HG03280 (cell line): ENCODE results near the gene TSHZ2.
"Not testable (repeated sequence)": the region's sequence is repeated elsewhere in the genome, so short reads cannot be mapped to it uniquely, and the experiment has no call there.

Experiments used
- ATAC-seq: cut with Tn5 transposase; IDR thresholded peaks from one replicate; pipeline ENCODE4 v1.9.1; 2021; ENCODE audit warnings: mild to moderate bottlenecking, moderate library complexity; ENCODE audit not compliant: unreplicated experiment

Gene TSHZ2

DNA sequence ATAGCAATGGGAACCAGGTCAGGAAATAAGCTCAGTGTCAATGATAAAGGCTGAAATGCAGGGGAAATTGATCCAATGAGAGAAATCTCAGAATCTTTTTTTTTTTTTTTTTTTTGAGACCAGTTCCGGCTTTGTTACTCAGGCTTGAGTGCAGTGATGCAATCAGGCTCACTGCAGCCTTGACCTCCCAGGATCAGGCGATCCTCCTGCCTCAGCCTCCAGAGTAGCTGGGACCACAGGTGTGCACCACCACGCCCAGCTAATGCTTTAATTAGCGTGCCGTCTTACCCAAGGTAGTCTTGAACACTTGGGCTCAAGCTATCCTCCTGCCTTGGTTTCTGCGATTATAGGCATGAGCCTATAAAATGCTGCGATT, 325.0 kb downstream of the TSHZ2 start:
- ATAC-seq = no peak

DNA sequence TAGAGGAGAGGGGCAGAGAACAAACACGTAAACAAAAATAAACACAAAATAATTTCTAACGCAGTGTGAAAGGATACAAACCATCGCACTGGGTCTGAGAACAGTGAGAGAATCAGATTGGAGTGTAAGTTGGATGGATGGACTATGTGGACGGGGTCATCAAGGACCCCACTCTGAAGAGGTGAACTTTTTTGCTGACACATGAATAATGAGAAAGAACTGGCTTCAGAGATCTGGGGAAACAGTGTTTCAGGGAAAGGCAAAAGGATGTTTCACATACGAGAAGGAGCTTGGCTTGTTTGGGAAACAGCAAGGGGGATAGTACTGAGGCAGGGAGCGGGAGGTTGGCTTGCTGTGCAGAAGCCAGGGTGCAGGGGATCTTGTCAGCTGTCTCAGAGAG, 326.1 kb downstream of the TSHZ2 start:
- ATAC-seq = no peak

DNA sequence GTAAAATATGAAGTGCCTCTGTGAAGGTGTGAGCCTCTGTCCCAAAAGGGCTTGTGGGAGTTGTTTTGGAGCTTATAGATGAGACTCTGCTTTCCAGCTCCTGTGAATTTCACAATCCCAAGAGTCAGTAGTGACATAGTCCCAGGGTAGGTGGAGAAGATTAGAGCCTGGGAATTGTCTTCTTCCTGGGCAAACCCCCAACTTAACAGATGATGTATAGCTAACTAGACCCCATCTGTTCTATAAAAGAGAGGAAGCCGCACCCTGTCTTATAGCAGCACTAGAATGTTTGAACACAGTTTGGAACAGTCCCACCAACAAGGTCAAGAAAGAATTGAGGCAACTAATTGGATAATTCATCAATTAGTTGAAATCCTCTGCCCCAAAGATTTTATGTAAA, 326.8 kb downstream of the TSHZ2 start:
- ATAC-seq = no peak

DNA sequence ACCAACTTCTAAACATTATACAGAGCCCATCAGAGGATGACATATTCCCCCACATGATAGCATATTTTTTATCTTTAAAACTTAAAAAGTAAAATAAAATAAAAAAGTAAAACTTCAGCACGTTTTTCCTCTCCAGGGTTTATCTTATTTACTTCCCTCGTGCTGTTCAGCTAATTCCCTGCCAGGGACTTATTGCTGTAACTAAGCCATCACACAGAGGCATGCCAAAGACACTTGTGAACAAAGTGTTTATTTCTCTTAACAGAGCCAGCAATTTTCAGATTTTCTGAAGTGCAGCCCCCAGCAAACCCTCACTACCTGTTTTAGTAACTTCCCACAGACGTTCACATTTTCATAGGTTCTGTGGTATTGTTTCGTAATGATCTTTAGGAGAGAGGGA, 327.7 kb downstream of the TSHZ2 start:
- ATAC-seq = no peak

DNA sequence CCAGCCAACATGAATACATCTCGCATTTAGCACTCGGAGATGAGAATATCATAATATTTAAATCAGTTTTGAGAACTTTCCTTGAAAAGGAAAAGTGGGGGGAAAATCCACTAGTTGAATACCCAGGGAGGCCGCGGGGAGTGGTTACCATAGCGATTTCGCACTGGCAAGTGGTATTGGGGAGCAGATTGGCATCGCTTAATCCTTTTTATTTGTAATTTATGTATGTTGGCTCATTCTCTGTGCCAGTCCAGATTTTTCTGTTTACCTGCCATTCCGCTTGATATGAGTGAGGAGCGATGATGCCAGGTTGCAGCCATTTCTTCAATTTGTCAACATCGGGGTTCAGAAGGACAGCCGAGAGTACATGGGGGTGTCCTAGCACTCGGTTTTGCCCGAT, 329.7 kb downstream of the TSHZ2 start:
- ATAC-seq = no peak

DNA sequence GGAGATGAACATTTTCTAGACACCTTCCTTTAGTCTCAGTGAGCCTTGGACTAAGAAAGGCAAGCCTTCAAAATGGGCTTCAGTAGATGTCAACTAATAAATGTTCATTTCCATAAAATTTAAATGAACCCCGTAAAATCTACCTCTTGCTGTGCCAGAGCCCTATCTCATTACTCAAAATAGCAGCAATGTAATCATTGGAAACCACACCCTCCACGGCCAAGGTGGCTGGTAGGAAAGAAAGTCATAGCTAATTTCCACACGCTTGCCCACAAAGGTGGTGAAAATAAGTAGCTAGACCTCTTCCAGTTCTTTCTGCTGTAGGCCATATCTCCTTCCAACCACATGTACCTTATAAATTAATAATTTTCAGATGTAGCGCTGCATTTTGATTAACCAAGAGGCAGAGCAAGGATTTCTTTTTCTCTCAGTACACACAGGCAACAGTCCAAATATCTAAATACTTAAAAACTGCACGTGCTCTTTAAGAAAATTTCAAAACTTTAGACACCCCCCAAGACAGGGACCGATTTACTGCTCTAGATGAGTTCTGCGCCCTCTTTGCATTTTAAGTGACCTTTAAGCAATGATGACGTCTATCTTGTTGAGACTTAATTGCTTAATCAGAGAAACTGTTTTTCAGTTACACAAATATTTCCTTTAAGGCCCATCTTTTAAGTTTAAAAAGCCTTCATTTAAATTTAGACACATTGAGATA, 330.7 kb downstream of the TSHZ2 start:
- ATAC-seq = no peak

DNA sequence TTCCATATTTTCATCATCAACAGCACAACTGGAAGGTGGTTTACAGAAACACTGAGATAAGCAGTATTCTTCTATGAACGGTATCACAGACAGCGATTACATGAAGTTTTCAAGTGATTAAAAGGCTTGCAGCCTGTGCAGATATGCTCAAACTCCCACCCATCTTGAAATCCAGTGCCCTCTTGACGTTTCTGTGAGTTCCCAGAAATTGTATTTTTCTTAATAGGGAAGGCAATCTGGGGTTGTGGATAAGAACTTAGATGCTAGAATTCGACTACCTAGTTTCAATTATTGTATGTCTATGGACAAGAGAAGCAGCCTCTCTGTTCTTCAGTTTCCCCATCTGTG, 331.2 kb downstream of the TSHZ2 start:
- no peak for ATAC-seq

DNA sequence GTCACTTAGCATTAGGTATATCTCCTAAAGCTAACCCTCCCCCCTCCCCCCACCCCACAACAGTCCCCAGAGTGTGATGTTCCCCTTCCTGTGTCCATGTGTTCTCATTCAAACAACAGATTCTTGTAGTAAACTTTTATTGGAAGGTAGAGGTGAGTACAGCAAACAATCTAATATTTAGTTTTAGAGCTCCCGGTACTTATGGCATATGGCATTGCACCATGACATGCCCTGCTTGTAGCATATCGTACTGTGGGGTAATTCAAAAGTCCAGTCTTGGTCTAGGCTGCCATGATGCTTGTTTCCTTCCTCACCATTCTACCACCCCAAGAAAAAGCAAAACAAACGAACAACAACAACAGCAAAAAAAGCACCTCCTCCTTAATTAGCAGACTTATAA, 332.0 kb downstream of the TSHZ2 start:
- ATAC-seq = no peak

DNA sequence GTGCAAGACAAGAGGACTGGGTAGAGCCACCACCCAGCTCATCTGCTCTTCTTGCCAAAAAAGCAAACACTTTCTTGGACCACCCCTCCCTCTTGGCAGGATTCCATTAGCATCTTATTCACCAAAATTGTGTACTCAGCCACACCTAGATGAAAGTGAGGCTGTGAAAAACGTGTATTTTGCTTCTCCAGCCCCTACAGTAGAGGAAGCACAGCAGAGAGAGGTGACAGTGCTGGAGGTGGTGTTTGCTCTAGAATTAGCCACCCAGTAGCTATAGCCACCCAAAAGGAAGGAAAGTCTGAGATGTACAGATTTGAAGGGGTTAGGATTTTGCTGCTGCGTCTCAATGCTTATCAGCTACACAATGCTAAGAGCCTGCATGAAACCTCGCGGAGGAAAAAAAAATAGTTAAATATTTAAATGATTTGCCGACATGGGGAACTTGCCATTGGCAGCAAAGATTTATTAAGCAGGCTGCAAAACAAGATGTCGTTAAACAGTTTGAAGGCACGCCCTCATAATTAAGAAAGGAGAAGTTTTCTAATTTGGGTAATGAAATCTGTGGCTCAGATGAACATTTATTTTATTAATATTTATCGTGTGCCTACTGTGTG, 334.1 kb downstream of the TSHZ2 start:
- ATAC-seq = no peak

DNA sequence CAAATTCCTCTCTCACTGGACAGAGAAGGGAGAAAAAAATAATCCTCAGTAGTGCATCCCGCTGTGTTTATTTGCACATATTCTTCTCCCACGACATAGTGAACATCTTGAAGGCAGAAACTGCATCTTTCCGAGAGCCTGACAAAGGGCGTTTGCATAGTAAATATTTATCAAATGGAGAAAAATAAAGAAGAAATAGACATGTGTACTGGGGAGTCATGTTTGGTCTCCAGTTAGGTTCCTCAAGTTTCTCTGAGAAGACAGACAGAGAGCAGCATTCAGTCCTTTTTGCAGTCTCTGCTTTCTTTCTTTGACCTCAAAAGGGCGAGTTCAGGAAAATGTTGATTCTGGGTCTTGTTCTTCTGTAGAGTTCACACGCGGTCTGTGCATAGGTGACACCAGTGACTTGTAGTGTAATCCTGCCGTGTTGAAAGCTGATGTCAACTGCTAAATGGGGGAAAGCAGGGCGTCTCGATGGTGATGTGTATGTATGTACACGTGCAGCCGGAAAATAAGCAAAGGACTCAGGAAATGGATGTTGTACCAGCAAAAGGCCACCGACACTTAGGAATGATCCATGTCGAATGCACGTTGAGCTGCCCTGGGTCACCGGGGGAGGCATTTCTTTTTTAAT, 335.9 kb downstream of the TSHZ2 start:
- ATAC-seq = no peak

DNA sequence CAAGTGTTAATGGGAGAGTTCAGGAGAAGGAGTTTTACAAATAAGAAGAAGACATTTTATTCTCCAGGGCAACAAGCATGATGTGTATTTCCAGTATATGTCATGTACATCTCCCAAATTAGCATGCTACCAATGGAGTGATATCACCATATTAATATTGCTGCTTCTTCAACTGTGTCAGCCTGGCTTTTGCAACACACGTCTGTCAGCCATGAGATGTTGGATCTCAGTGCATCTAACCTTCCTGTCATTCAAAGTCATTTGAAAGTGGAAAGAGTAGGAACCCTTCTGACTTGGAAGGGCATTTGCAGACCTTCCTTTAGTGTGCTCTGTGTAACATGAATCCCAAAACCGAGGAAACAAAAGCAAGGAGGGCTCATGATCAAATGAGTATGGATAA, 337.4 kb downstream of the TSHZ2 start:
- no peak for ATAC-seq

DNA sequence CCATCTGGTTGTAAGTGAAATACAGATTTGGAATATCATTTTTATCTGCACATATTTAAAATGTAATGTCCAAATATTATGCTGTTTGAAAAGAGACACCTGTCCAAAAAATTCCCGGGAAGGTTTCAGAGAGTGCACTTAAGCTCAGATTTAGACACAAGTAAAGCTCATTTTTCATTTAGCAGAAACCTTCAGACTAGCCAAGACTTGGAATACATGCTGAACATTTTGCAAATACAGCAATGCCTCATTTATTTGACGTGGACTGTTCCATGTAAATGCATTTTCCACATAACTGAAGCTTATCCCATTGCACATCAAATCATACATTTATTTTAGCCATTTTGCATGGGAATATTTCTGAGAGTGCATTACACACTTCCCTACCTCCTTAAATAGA, 340.8 kb downstream of the TSHZ2 start:
- no peak for ATAC-seq

DNA sequence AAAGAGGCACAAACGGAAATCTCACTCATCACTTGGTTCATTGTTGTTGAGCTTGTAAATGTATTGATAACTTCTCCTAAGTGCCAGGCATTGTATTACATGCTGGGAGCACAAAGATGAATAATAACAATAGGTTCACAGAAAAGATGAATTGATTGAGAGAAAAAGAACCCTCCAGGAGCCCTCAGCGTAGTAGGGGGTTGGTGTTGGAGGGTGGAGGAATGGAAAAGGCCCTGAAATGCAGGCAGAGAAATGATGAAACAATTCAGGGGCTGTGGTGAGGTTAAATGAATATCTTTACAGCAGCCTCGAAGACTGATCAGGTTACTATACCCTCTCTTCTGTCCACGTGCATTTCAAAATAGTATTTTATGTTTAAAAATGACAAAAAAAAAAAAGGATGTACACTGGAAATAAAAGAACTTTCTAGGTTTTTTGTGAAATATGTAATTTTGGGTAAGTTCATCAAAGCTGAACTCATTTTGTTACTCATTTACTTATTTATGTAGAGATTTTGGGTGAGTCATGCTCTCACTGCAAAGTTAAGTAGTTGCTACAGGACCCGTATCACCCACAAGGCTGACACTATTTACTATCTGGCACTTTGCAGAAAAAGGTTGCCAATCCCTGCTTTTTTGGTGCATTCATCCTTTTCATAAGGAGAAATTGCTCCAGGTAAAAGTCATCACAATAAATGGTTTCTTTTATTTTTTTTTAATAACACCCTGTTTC, 344.2 kb downstream of the TSHZ2 start:
- ATAC-seq = no peak

DNA sequence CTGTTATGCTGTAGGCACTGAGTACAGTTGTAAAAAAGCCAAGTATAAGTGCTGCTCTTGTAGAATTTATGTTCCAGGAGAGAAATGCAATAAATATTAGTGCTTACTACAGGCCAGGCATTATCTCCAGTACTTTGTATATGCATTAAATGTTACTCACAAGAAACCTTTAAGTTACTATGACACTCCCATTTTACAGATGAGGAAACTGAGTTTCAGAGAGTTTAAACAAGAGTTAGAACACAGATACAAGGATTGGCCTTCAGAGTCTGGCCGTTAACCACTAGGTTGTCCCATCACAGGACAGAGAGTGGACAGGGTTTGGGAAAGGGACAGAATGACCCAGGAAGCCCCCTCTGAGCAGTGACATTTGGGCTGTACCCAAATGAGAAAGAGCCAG, 347.0 kb downstream of the TSHZ2 start:
- ATAC-seq = no peak

DNA sequence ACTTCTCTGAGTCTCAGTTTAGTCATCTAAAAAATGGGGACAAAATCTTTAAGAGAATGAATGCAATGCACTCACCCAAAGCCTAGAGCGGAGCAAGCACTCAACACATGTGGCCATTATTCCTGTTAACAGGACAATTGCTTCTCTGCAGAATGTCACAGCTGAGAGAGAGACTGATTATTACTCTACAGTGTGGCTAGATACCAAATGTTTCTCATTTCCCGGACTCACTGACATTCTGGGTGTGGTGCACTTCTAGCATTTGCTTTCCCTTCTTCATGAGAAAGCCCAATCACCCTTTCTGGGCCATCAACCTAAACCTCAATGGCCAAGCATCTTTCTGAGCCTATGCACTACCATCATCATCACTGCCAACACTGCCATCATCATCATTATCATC, 347.6 kb downstream of the TSHZ2 start:
- no peak for ATAC-seq

DNA sequence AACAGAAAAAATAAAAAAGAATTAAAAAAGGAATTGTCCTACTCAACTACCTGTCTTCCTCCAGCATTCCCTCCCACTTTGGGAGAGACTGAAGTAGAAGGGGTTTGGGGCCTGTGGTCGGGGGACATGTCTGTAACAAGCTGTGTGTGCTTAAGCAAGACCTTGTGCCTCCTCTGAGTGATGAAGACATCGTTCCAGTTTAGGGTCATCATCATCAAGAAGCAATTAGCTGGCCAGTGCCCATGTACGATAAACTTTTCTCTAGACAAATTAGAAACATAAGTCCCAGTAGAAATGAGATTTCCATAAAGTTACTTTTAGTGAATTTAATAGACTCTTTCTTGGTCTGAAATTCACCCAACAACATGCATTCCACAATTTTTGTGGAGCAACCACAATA, 348.5 kb downstream of the TSHZ2 start:
- no peak for ATAC-seq

DNA sequence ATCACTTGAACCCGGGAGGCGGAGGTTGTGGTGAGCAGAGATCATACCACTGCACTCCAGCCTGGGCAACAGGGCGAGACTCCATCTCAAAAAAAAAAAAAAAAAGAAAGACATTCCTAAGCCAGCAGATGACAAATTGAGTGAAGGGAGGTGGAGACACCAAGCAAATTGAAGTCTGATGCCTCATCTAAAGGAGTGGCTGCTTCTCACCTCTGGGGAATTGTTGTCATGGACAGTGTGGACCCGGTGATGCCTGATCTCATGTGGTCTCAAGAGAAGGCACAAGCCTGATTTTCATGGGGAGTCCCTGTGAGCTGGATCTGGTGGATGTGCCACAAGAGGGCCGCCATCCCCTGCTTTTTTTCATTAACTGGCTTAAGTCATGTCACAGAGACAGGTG, 349.4 kb downstream of the TSHZ2 start:
- no peak for ATAC-seq

DNA sequence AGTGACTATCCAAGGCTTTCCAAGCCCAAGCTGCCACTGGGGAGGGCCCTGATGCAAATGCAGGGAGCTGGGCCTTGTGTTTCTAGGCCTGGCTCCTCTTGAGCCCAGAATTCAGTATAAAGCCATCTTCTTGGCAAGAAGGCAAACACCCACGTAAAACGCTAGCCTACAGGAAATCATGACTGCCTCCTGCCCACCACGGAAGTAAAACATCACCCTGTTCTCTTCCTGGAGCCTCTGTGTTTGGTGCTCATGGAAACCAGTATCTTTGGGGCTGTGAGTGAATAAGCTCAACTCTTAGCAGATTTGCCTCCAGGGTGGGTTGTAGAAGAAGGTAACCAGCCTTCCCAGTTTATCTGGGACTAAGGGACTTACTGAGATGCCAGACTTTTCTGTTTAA, 350.5 kb downstream of the TSHZ2 start:
- ATAC-seq = no peak

DNA sequence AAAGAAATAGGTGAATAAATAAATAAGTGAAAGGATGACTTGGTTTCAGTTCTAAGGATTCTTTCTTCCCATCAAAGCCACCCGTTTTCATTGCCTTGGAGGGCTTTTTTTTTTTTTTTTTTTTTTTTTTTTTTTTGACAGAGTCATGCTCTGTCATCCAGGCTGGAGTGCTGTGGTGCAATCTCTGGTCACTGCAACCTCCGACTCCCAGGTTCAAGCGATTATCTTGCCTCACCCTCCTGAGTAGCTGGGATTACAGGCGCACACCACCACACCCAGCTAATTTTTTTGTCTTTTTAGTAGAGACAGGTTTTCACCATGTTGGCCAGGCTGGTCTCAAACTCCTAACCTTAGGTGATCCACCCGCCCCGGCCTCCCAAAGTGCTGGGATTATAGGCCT, 351.3 kb downstream of the TSHZ2 start:
- ATAC-seq = not testable (repeated sequence)

DNA sequence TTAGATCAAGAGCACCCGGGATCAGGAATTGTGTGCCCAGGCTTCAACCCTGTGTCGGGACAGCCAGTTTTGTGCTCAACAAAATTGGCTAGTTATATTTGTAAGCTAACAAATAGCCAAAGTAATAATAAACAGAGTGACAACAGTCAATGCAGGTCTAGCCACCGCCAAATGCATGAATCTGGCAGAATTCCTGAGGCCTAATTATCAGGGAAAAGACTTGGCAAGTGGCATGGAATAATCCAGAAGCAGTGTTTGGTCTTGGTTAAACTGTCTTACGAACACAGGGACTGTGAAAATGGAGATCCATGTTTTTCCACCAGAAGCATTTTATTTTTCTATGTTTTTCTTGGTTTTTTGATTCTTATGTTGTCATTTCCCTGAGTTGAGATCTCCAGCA, 352.7 kb downstream of the TSHZ2 start:
- ATAC-seq = no peak

DNA sequence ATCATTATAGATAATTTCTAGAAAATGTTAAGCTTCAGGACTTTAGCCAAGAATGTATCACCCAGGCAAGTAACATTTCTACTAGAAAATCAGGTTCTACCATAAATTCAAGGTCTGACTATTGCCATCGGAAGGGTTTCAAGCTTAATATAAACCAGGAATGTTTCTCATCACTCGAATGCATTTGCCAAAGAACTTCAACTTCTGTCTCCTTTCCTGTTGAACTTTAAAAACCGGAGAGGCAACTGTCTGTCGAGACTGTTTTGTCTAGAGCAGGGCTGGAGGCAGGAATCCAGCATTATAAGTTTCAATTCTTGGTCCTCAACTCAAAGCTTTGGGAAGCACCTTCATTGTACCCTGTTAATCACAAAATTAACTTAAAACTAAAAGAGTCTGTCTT, 356.8 kb downstream of the TSHZ2 start:
- no peak for ATAC-seq

DNA sequence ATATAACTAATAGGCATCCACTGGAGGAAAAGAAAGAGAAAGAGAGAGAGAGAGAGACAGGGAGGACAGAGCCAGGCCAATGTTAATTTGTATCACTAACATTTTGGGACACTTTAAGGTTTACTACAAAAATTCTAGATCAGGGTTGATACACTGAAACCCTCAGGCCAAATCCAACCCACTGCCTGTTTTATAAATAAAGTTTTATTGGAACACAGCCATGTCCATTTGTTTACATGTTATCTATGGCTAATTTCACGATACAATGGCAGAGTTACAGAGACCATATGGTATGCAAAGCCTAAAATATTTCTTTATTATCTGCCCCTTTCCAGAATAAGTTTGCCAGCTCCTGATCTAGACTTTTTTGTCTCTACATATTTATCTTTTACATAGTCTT, 357.6 kb downstream of the TSHZ2 start:
- no peak for ATAC-seq
